Muscle of leg (tissue), 11 donors: Measurements from ENCODE around the gene TGFBR3. TPM values are rescaled to one million over a fixed set of nuclear protein-coding genes. Genes with fewer than 3 reads are reported as not detected.
A peak's percentile ranks its signal among the peaks of the same experiment; 100 is the strongest.

ENCODE experiments used
- DNase-seq: peaks from one replicate; pipeline ENCODE4 v3.0.0; 2013
- H3K27ac ChIP-seq: one replicate; pipeline ENCODE4 v1.5.1; 2013; ENCODE audit warnings: mild to moderate bottlenecking, low read length, control low read depth
- H3K27me3 ChIP-seq: one replicate; pipeline ENCODE4 v1.6.1; 2013; ENCODE audit warnings: low read length; ENCODE audit not compliant: control insufficient read depth, insufficient read depth
- H3K36me3 ChIP-seq: one replicate; pipeline ENCODE4 v1.6.1; 2013; ENCODE audit warnings: low read length; ENCODE audit not compliant: control insufficient read depth, insufficient read depth
- H3K4me1 ChIP-seq: one replicate; pipeline ENCODE4 v1.6.1; 2013; ENCODE audit warnings: low read length; ENCODE audit not compliant: control insufficient read depth, insufficient read depth
- H3K4me3 ChIP-seq: one replicate; pipeline ENCODE4 v1.5.1; 2013; ENCODE audit warnings: low read length, control low read depth
- H3K9me3 ChIP-seq: replicated peaks from 2 replicates; pipeline ENCODE4 v1.6.1; 2013; ENCODE audit warnings: low read depth, low read length; ENCODE audit not compliant: control insufficient read depth
- WGBS: methylation state at CpG from one replicate; pipeline ENCODE4 v1.1.5; 2013; ENCODE audit warnings: missing lambda C conversion rate; ENCODE audit not compliant: insufficient coverage; 5-methylcytosine and 5-hydroxymethylcytosine counted together
- polyA plus RNA-seq, 8 donors: library from polyadenylated mRNA; unstranded; fragments of 120-200 nt; gene quantifications; one replicate each; pipeline versions ENCODE4 v1.2.1 to v1.2.3, GENCODE V29; 2013; ENCODE audit warnings: inconsistent platforms in 1 of 8, low replicate concordance in 1 of 8; ENCODE audit not compliant: insufficient read length in 8 of 8, insufficient read depth in 1 of 8
- total RNA-seq: library from RNA; stranded (reverse); fragments of 120-200 nt; gene quantifications from one replicate; pipeline ENCODE4 v1.2.4, GENCODE V29; 2013

Gene TGFBR3
- total and polyA plus RNA-seq, 9 donors = 20.5 to 45.4 (median 25.3) TPM

DNA sequence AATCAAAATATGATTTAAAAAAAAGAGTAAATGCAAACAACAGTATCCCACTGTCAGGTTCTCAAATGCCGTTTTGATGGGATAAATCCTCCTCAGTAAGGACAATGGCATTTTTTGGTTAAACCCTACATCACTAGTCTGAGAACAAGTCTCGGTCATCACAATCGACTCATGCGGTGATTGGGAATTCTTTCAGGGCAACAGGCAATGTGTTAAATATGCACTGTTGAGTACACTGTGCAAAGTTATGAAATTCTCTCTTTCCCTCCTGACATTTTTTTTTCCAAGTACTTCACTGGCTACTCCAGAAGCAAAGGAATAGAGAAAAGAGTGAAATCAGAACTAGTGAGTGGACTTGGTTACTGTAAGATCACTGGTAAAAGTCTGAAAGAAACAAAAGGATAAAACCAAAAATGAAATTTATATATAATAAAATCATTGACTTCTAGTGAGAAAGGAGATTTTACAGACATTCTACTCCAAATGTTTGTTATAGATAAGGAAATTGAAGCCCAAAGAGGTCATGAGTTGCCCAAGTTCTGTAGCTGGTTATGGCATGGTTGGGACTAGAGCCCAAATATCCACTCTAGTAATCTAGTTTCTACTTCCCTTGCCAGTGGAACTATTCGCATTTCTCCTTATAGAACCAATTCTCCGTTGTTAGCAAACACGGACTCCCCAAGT, 111.3 kb downstream of the TGFBR3 start:
- H3K4me3 ChIP-seq = no peak overlapping the region
- no peak for DNase-seq
- peaks cover 33% of the 10 kb centered on the region for H3K4me1 ChIP-seq
- 67% methylated on average over 3 of the region's 7 CpGs for WGBS
- H3K36me3 ChIP-seq = peaks cover 6% of the 10 kb centered on the region
- H3K27ac ChIP-seq = no peak overlapping the region
- H3K27me3 ChIP-seq = no peaks in the 10 kb centered on the region
- no peaks in the 10 kb centered on the region for H3K9me3 ChIP-seq

DNA sequence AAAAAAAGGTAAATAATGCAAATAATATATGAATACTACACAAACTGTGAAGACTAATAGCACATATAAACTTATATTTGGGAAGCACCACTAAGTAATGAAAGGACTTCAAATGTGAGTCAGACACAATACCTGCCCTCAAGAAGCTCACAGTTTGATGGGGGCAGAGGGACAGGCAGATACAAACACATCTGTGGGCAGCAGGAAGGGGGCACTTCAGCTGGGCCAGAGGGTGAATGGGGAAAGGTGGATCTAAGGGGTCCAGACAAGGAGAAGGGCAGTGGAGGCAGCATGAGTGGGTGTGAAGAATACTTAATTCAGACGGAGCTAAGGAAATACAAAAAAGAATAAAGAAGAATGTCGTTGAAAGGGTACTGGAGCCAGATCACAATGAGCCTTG, 114.2 kb downstream of the TGFBR3 start:
- 75% methylated on average over 2 of the region's 2 CpGs for WGBS

DNA sequence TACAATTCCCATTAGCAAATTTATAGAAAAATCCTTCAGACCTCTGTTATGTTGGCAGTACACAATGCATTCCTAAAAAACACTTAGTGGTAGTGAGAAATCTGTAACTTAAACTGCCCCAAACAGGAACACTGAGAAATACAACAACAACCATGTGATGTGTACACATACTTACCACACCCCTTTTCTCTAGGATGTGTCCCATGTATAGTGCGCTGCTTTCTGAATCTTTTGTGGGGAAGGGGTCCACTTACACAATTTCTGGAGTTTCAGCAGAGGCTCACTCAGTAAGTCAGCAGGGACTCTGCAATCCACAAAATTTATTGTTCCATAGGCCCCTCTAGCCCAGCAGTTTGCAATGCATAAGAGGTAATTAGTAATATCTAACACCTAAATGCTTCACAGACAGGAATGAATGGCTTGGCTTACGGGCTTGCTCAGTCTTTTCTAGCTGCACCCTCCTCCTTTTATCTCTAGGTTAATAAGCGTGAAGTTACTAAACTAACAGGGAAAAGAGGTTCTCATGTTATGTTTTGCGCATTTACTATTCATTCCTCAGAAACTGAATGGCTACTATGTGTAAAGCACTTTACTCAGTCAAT, 115.2 kb downstream of the TGFBR3 start:
- no CpG with 5 or more reads among the region's 4 CpGs for WGBS

More for the DNA sequence above, 114.2 kb downstream of the TGFBR3 start:
- peaks cover 25% of the 10 kb centered on the region for H3K4me1 ChIP-seq
- no peak overlapping the region for H3K27ac ChIP-seq
- DNase-seq = no peak
- H3K9me3 ChIP-seq = no peaks in the 10 kb centered on the region
- peaks cover 6% of the 10 kb centered on the region for H3K36me3 ChIP-seq
- no peak overlapping the region for H3K4me3 ChIP-seq
- H3K27me3 ChIP-seq = no peaks in the 10 kb centered on the region

DNA sequence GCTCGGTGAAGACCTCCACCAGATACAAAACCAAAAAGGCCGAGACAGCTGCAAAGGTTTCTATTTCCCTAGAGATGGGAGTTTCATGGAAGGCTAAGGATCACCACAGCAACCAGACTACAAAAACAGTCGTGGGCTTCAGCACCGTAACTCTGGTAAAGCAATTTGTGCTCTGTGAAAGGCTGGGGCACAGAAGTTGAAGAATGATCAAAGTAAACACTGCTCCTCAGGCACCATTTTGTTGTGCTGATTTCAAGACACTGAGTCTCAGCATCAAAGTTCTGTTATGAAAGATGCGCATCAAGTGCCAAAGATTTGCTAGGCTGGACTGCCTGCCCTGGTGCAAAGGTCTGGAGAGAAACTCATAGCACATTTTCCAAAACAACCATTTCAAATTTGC, 116.2 kb downstream of the TGFBR3 start:
- peak; percentile 92 for DNase-seq
- 22% methylated on average over 3 of the region's 5 CpGs for WGBS
- peak overlapping the region; percentile 87 for H3K27ac ChIP-seq

More for the DNA sequence above, 115.2 kb downstream of the TGFBR3 start:
- Histone ChIP-seq H3K36me3 (no peaks in the 10 kb centered on the region), H3K27ac (peak overlapping the region; percentile 87), H3K27me3 (no peaks in the 10 kb centered on the region), H3K9me3 (no peaks in the 10 kb centered on the region), H3K4me1 (peaks cover 16% of the 10 kb centered on the region), H3K4me3 (no peak overlapping the region)
- no peak for DNase-seq

DNA sequence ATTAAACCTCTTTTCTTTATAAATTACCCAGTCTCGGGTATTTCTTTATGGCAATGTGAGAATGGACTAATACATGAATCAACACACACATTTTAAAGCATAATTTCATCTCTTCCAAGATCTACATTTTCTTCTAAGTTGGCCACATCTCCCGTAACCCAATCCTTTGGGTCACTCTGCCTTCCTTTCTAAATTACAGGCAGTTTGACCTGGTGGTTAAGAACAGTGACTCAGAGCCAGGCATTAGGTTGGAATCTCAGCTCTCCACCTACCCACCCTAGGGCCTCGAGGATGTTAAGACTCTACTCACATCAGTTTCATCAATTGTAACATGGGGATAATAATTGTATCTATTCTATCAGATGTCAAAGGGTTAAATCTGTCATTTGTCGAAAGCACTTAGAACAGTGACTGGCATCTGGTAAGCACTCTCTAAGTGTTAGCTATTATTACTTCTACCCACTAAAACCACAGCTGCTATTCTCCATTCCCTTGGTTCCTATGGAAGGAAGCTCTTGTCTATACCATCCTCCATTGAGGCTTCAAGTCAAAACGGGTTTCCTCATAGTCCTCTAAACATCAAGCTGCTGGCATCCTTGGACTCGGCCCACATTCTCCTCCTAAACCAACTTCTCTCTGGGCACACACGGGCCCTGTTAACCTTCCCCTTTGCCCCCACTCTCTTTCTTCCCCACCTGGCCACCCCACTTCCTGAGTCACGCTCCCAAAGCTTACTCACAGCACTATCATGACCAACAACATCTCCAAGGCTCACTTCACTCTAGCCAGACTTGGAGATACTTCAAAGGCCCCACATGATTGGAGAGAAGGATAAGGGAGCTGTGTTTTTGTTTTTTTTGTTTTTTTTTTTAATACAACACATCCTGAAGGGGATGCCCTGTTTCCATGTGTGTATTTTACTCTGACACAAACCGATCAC, 116.9 kb downstream of the TGFBR3 start:
- DNase-seq = no peak
- 77% methylated on average over 4 of the region's 9 CpGs for WGBS
- H3K36me3 ChIP-seq = peaks cover 6% of the 10 kb centered on the region

More for the DNA sequence above, 116.2 kb downstream of the TGFBR3 start:
- H3K27me3 ChIP-seq = no peaks in the 10 kb centered on the region
- H3K4me3 ChIP-seq = no peak overlapping the region
- H3K4me1 ChIP-seq = peaks cover 16% of the 10 kb centered on the region
- H3K36me3 ChIP-seq = peaks cover 3% of the 10 kb centered on the region
- no peaks in the 10 kb centered on the region for H3K9me3 ChIP-seq

DNA sequence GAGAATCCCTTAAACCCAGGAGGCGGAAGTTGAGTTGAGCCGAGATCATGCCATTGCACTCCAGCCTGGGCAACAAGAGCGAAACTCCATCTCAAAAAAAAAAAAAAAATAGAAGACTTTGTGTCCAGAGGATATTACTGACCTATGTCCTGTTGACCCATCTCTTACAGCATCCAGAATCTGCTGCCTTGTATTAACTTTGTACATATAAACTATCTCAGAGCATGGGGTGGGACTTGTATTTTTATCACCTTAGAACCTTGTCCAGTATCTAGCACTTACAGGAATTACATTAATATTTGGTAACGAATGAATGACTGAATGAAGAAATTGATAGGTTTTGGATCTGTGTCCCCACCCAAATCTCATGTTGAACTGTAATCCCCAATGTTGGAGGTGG, 117.8 kb downstream of the TGFBR3 start:
- no CpG with 5 or more reads among the region's 4 CpGs for WGBS

More for the DNA sequence above, 116.9 kb downstream of the TGFBR3 start:
- no peak overlapping the region for H3K4me3 ChIP-seq
- H3K4me1 ChIP-seq = peaks cover 19% of the 10 kb centered on the region
- H3K9me3 ChIP-seq = no peaks in the 10 kb centered on the region
- peak overlapping the region; percentile 87 for H3K27ac ChIP-seq
- H3K27me3 ChIP-seq = no peaks in the 10 kb centered on the region

DNA sequence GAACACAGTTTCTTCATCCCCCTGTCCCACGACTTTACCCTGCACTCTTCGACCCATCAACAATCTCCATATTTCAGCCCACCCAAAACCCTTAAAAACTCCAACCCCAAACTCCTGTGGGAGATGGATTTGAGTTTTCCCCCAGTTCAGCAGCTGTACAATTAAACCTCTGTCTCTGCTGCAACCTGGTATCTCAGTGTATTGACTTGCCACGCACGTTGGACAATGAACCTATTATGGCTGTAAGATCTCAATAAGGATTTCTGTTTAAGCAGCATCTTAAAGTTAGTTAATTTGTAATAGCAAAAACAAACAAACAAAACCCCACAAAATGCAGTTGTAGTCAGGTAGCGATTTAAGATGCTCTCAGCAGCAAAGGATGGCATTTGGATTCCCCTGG, 119.1 kb downstream of the TGFBR3 start:
- Histone ChIP-seq H3K9me3 (no peaks in the 10 kb centered on the region), H3K27me3 (no peaks in the 10 kb centered on the region), H3K4me1 (peaks cover 25% of the 10 kb centered on the region), H3K36me3 (peaks cover 6% of the 10 kb centered on the region), H3K27ac (no peak overlapping the region), H3K4me3 (no peak overlapping the region)
- no peak for DNase-seq
- WGBS = no CpG with 5 or more reads among the region's 5 CpGs

More for the DNA sequence above, 117.8 kb downstream of the TGFBR3 start:
- no peak for DNase-seq
- no peak overlapping the region for H3K4me3 ChIP-seq
- no peak overlapping the region for H3K27ac ChIP-seq
- peaks cover 6% of the 10 kb centered on the region for H3K36me3 ChIP-seq
- H3K4me1 ChIP-seq = peaks cover 21% of the 10 kb centered on the region
- H3K9me3 ChIP-seq = no peaks in the 10 kb centered on the region
- H3K27me3 ChIP-seq = no peaks in the 10 kb centered on the region

DNA sequence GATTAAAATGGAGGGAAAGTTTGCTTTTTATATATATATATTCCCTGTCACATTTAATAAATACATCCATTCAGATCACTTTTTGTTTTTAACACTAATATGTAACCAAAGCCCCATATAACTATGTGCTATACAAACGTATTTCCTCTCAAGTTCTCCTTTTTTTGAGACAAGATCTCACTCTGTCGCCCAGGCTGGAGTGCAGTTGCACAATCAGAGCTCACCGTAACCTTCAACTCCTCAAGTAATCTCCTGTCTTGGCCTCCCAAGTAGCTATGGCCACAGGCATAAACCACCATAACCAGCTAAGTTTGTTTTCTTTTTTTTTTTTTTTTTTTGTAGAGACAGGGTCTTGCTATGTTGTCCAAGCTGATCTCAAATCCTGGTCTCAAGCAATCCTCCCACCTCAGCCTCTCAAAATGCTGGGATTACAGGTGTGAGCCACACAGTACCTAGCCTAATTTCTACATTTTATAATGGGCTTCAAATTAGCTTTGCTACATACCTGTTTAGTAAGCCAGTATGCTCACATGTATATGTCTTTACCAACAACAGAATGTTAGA, 120.0 kb downstream of the TGFBR3 start:
- 71% methylated on average over 2 of the region's 3 CpGs for WGBS
- no peak overlapping the region for H3K4me3 ChIP-seq

DNA sequence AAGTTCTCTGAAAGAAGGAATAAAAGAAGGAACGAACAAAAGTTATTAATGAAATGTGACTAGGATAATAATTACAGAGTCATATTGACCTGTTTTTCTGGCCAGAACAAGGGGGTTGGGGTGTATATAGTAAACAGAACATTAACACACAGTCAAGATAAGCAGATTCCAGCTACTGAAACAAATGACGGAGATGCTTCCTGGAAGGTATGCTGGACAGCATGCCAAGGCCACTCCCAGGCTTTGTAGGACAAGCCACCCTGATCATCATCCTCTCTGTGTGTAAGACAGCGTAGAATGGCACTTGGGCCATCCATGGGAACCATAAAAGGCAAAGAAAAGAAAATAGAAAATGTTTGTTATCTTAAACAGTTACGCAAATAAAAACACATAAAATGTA, 120.7 kb downstream of the TGFBR3 start:
- no peak for DNase-seq
- no peaks in the 10 kb centered on the region for H3K27me3 ChIP-seq
- H3K9me3 ChIP-seq = no peaks in the 10 kb centered on the region
- H3K4me3 ChIP-seq = no peak overlapping the region
- no CpG with 5 or more reads among the region's 4 CpGs for WGBS
- no peak overlapping the region for H3K27ac ChIP-seq
- H3K36me3 ChIP-seq = peaks cover 6% of the 10 kb centered on the region
- H3K4me1 ChIP-seq = peaks cover 25% of the 10 kb centered on the region

More for the DNA sequence above, 120.0 kb downstream of the TGFBR3 start:
- Histone ChIP-seq H3K4me1 (peaks cover 28% of the 10 kb centered on the region), H3K9me3 (no peaks in the 10 kb centered on the region), H3K27me3 (no peaks in the 10 kb centered on the region), H3K36me3 (peaks cover 6% of the 10 kb centered on the region), H3K27ac (no peak overlapping the region)
- no peak for DNase-seq
